ENCODE results near the gene CAPN5.

GRCh38 chr11:77158041-77158695, 91.4 kb downstream of the CAPN5 start:
- TF ChIP-seq CTCF (IDR thresholded peaks at IDR 0.05) (no peak), POLR2A (IDR thresholded peaks at IDR 0.05) (no peak), POLR2AphosphoS5 (IDR thresholded peaks at IDR 0.05; ENCODE audit: insufficient read depth in 1 of 2, low read depth in 1 of 2) (no peak)
